WTC11 (cell line): ENCODE data around the gene EHMT1. TPM values are rescaled to one million over a fixed set of nuclear protein-coding genes. Genes with fewer than 3 reads are reported as not detected.

Source experiments
- ATAC-seq: fragments of 200-7000 bp; cut with Tn5 transposase; 2 replicates; pipeline ENCODE4 v1.10.0; 2021; ENCODE audit warnings: mild to moderate bottlenecking, moderate library complexity
- CTCF ChIA-PET: fragments of 300-600 bp; sonication (Branson Sonifier 250); formaldehyde crosslinking; loops from one replicate; lab custom pipeline; 2021; ENCODE audit warnings: antibody characterized with exemption; lab: Charles Lee
- POLR2A ChIA-PET: fragments of 350-600 bp; sonication (Branson Sonifier 250); formaldehyde crosslinking; loops from one replicate; lab custom pipeline; 2021; ENCODE audit warnings: antibody characterized with exemption; lab: Charles Lee
- DNase-seq: peaks from one replicate; pipeline ENCODE4 v3.0.0; 2021; ENCODE audit warnings: low spot score
- H3K27ac Mint-ChIP-seq: 2 replicates; pipeline ENCODE4 v1.8.0; 2021; ENCODE audit warnings: mixed read lengths
- H3K27me3 Mint-ChIP-seq: 2 replicates; pipeline ENCODE4 v1.8.0; 2021; ENCODE audit warnings: low read depth, mild to moderate bottlenecking, moderate library complexity, mixed read lengths
- H3K36me3 Mint-ChIP-seq: 2 replicates; pipeline ENCODE4 v1.8.0; 2021; ENCODE audit warnings: mixed read lengths
- H3K4me1 Mint-ChIP-seq: 2 replicates; pipeline ENCODE4 v1.8.0; 2022; ENCODE audit warnings: mixed read lengths
- H3K4me3 Mint-ChIP-seq: 2 replicates; pipeline ENCODE4 v1.8.0; 2021; ENCODE audit warnings: mild to moderate bottlenecking, moderate library complexity, mixed read lengths
- H3K9me3 Mint-ChIP-seq: 2 replicates; pipeline ENCODE4 v1.8.0; 2021; ENCODE audit warnings: mixed read lengths
- ESRRA ChIP-seq: sonication (generic); formaldehyde crosslinking; IDR thresholded peaks from 2 replicates; pipeline ENCODE4 v1.8.1; 2022; ENCODE audit warnings: mild to moderate bottlenecking, missing genetic modification reagents, borderline replicate concordance
- FOXJ3 ChIP-seq: sonication (generic); formaldehyde crosslinking; IDR thresholded peaks from 2 replicates; pipeline ENCODE4 v1.9.0; 2021; ENCODE audit warnings: missing genetic modification reagents, mild to moderate bottlenecking, borderline replicate concordance
- GABPB1 ChIP-seq: sonication (generic); formaldehyde crosslinking; IDR thresholded peaks from 2 replicates; pipeline ENCODE4 v1.8.1; 2023; ENCODE audit warnings: mild to moderate bottlenecking, missing genetic modification reagents
- GRHL2 ChIP-seq: fragments of 250-450 bp; sonication (Bioruptor Pico); IDR thresholded peaks from 2 replicates; pipeline ENCODE4 v1.8.0; 2022; ENCODE audit warnings: mild to moderate bottlenecking, moderate library complexity; ENCODE audit not compliant: insufficient replicate concordance, severe bottlenecking
- JAZF1 ChIP-seq: fragments of 250-450 bp; sonication (Bioruptor Pico); IDR thresholded peaks from 2 replicates; pipeline ENCODE4 v1.9.0; 2021; ENCODE audit warnings: moderate library complexity, mild to moderate bottlenecking, inconsistent platforms
- MXD4 ChIP-seq: fragments of 250-450 bp; sonication (Bioruptor Pico); IDR thresholded peaks from 2 replicates; pipeline ENCODE4 v1.8.0; 2021; ENCODE audit warnings: mild to moderate bottlenecking, moderate library complexity, borderline replicate concordance
- NFATC4 ChIP-seq: fragments of 250-450 bp; sonication (Bioruptor Pico); IDR thresholded peaks from 2 replicates; pipeline ENCODE4 v1.9.0; 2021; ENCODE audit warnings: mild to moderate bottlenecking
- NFE2L1 ChIP-seq: sonication (generic); formaldehyde crosslinking; IDR thresholded peaks from 2 replicates; pipeline ENCODE4 v1.8.1; 2023; ENCODE audit warnings: missing genetic modification reagents
- NR1H2 ChIP-seq: sonication (generic); formaldehyde crosslinking; IDR thresholded peaks from 2 replicates; pipeline ENCODE4 v1.9.0; 2021; ENCODE audit warnings: mild to moderate bottlenecking, moderate library complexity, missing genetic modification reagents
- NR2C2 ChIP-seq: sonication (generic); formaldehyde crosslinking; IDR thresholded peaks from 2 replicates; pipeline ENCODE4 v1.8.0; 2022; ENCODE audit warnings: mild to moderate bottlenecking, missing genetic modification reagents
- NR3C1 ChIP-seq: sonication (generic); formaldehyde crosslinking; conservative IDR thresholded peaks from 2 replicates; pipeline ENCODE4 v1.8.1; 2023; ENCODE audit warnings: low read depth, mild to moderate bottlenecking, missing genetic modification reagents
- PRRX2 ChIP-seq: fragments of 250-450 bp; sonication (Bioruptor Pico); IDR thresholded peaks from 2 replicates; pipeline ENCODE4 v1.8.0; 2021; ENCODE audit warnings: mild to moderate bottlenecking
- RORB ChIP-seq: fragments of 250-450 bp; sonication (Bioruptor Pico); IDR thresholded peaks from 2 replicates; pipeline ENCODE4 v1.9.0; 2021; ENCODE audit warnings: mild to moderate bottlenecking
- SMAD4 ChIP-seq: sonication (generic); formaldehyde crosslinking; IDR thresholded peaks from 2 replicates; pipeline ENCODE4 v1.8.0; 2022; ENCODE audit warnings: mild to moderate bottlenecking, missing genetic modification reagents
- ZBTB21 ChIP-seq: sonication (generic); formaldehyde crosslinking; IDR thresholded peaks from 2 replicates; pipeline ENCODE4 v1.8.1; 2023; ENCODE audit warnings: mild to moderate bottlenecking, missing genetic modification reagents, borderline replicate concordance
- ZNF416 ChIP-seq: fragments of 250-450 bp; sonication (Bioruptor Pico); IDR thresholded peaks from 2 replicates; pipeline ENCODE4 v1.9.0; 2021; ENCODE audit warnings: mild to moderate bottlenecking, inconsistent platforms
- total RNA-seq: library from RNA; stranded (reverse); gene quantifications from 3 replicates; pipeline ENCODE4 v1.2.3, GENCODE V29; 2021
- TF ChIP-seq, protein P1 (sequence below): fragments of 250-450 bp; sonication (Bioruptor Pico); IDR thresholded peaks from 2 replicates; pipeline ENCODE4 v1.9.0; 2021; ENCODE audit warnings: mild to moderate bottlenecking
- TF ChIP-seq, protein P2 (sequence below): sonication (generic); formaldehyde crosslinking; conservative IDR thresholded peaks from 2 replicates; pipeline ENCODE4 v1.8.1; 2022; ENCODE audit warnings: mild to moderate bottlenecking, missing genetic modification reagents
- TF ChIP-seq, protein P3 (sequence below): sonication (generic); formaldehyde crosslinking; IDR thresholded peaks from 2 replicates; pipeline ENCODE4 v1.8.0; 2022; ENCODE audit warnings: missing genetic modification reagents
- TF ChIP-seq, protein P4 (sequence below): sonication (generic); formaldehyde crosslinking; IDR thresholded peaks from 2 replicates; pipeline ENCODE4 v1.8.0; 2022; ENCODE audit warnings: mild to moderate bottlenecking, missing genetic modification reagents
- TF ChIP-seq, protein P5 (sequence below): fragments of 250-450 bp; sonication (Bioruptor Pico); IDR thresholded peaks from 2 replicates; pipeline ENCODE4 v2.1.2; 2022; ENCODE audit warnings: mild to moderate bottlenecking, moderate library complexity

EHMT1 gene
- total RNA-seq, 1 experiment from 2014 or later = 170 TPM

DNA sequence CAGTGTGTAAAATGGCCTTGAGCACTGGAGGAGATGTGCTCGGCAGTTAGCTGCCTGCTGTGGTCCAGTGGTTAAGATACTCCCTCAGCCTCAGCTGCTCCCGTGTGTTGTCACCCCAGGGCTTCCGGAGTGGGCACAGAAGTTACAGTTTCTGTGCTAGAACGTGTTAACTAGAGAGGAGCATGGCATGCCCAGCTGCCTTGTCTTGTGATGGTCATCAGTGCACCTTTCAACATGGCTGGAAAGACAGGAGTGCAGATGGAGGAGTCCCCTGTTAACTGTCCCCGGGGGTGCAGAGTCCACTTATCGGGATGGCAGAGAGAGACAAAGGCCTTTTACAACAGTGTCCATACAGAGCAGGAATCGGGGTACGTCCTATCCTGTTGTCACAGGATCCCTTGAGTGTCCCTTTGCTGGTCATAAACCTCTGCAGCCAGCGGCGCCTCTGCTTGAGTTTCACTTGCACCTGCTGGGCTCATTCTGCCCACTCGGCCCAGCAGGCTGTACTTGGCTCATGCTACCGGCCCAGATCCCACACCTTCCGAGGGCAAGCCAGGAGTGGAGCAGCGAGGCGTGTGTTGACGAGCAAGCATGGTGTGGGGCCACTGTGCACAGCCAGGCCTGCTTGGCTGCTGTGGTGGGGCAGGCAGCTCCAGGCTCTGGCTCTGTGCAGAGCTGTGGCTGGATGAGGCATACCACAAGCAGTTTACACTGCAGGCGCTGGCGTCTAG, 112.6 kb downstream of the EHMT1 start (continued):
- TF ChIP-seq, protein P1, sequence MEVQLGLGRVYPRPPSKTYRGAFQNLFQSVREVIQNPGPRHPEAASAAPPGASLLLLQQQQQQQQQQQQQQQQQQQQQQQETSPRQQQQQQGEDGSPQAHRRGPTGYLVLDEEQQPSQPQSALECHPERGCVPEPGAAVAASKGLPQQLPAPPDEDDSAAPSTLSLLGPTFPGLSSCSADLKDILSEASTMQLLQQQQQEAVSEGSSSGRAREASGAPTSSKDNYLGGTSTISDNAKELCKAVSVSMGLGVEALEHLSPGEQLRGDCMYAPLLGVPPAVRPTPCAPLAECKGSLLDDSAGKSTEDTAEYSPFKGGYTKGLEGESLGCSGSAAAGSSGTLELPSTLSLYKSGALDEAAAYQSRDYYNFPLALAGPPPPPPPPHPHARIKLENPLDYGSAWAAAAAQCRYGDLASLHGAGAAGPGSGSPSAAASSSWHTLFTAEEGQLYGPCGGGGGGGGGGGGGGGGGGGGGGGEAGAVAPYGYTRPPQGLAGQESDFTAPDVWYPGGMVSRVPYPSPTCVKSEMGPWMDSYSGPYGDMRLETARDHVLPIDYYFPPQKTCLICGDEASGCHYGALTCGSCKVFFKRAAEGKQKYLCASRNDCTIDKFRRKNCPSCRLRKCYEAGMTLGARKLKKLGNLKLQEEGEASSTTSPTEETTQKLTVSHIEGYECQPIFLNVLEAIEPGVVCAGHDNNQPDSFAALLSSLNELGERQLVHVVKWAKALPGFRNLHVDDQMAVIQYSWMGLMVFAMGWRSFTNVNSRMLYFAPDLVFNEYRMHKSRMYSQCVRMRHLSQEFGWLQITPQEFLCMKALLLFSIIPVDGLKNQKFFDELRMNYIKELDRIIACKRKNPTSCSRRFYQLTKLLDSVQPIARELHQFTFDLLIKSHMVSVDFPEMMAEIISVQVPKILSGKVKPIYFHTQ = no peak
- TF ChIP-seq GABPB1 (CRISPR knock-in tag) (no peak), NR3C1 (CRISPR knock-in tag) (no peak), GRHL2 (CRISPR knock-in tag) (no peak), FOXJ3 (no peak), PRRX2 (CRISPR knock-in tag) (no peak), ZBTB21 (CRISPR knock-in tag) (no peak), MXD4 (no peak), NFATC4 (CRISPR knock-in tag) (no peak), RORB (CRISPR knock-in tag) (no peak)
- TF ChIP-seq, protein P2, sequence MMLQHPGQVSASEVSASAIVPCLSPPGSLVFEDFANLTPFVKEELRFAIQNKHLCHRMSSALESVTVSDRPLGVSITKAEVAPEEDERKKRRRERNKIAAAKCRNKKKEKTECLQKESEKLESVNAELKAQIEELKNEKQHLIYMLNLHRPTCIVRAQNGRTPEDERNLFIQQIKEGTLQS (CRISPR knock-in tag) = no peak

DNA sequence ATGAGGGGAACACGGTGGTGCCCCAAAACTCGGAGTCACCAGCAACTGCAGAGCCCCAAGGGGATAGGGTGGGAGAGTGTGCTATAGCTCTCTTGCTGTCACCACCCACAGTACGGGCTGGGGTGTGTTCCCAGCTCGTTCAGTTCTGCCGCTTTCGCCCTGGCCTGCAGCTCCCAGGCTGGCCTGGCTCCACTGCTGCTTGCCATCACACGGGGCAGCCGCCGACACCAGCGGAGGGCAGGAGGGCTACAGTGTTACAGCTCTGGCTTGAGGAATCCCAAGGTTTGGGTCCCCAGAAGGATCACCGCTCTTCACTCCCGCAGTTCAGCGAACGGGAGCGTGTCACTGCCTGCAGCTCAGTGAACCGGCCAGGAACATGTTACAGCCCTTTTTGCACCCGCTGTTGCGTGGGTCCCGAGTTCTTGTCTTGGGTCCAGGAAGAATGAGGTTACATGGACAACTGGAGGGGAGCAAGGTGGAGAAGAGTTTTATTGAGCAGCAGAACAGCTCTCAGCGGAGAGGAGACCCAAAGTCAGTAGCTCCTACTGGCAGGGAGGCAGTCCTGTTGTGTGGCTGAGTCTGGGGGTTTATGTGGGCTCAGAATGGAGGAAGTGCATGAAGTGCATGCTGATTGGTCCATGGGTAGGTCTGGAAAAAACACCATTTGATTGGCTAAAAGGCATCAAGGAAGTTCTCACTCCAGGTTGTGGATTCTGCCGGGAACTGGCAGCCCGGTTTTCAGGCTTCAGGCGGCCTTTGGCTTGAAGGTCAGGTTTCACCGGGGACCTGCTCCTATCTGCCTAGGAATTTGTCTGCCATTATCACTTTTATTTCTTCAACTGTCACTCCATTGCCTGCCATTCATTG, 113.4 kb downstream of the EHMT1 start:
- Mint-ChIP-seq H3K27ac (peak overlapping the region; percentile 75), H3K9me3 (peaks cover 11% of the 10 kb centered on the region), H3K36me3 (peaks cover 70% of the 10 kb centered on the region), H3K4me3 (no peak overlapping the region), H3K4me1 (peaks cover 17% of the 10 kb centered on the region), H3K27me3 (no peaks in the 10 kb centered on the region)
- ChIA-PET POLR2A (no interaction called here), CTCF (interaction anchor here (1.0 kb wide), 1 partner anchor 59 kb away, joined by 7 read pairs; no protein-coding TSS in a partner anchor)
- TF ChIP-seq, protein P3, sequence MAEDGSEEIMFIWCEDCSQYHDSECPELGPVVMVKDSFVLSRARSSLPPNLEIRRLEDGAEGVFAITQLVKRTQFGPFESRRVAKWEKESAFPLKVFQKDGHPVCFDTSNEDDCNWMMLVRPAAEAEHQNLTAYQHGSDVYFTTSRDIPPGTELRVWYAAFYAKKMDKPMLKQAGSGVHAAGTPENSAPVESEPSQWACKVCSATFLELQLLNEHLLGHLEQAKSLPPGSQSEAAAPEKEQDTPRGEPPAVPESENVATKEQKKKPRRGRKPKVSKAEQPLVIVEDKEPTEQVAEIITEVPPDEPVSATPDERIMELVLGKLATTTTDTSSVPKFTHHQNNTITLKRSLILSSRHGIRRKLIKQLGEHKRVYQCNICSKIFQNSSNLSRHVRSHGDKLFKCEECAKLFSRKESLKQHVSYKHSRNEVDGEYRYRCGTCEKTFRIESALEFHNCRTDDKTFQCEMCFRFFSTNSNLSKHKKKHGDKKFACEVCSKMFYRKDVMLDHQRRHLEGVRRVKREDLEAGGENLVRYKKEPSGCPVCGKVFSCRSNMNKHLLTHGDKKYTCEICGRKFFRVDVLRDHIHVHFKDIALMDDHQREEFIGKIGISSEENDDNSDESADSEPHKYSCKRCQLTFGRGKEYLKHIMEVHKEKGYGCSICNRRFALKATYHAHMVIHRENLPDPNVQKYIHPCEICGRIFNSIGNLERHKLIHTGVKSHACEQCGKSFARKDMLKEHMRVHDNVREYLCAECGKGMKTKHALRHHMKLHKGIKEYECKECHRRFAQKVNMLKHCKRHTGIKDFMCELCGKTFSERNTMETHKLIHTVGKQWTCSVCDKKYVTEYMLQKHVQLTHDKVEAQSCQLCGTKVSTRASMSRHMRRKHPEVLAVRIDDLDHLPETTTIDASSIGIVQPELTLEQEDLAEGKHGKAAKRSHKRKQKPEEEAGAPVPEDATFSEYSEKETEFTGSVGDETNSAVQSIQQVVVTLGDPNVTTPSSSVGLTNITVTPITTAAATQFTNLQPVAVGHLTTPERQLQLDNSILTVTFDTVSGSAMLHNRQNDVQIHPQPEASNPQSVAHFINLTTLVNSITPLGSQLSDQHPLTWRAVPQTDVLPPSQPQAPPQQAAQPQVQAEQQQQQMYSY (CRISPR knock-in tag) = 0 out of 2 replicates have a peak, but pooled peaks have one; percentile 17
- no peak for TF ChIP-seq SMAD4 (CRISPR knock-in tag)
- no peak for DNase-seq
- peak; percentile 82 for ATAC-seq

DNA sequence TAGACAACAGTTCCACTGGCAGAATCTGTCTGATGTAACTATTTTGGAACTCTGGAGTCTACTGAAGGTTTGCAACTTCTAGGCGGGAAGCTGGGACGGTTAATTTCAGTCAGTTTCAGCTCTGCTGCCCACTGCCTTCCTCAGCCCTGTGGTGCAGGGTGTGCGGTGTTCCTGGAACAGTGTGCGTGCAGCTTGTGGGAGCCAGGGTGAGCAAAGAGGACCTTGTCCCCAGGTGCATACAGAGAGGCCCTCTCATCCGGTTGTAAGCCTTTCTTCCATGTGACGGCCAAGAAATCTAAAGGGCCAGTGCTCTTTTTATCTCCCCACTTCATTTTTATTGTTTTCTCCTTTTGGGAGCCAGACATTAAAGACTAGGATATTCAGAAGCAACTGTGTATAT, 114.6 kb downstream of the EHMT1 start:
- H3K9me3 Mint-ChIP-seq = peaks cover 11% of the 10 kb centered on the region

More for the DNA sequence above, 114.6 kb downstream of the EHMT1 start:
- H3K4me1 Mint-ChIP-seq = peaks cover 17% of the 10 kb centered on the region
- ChIA-PET CTCF (no interaction called here), POLR2A (no interaction called here)
- peaks cover 57% of the 10 kb centered on the region for H3K36me3 Mint-ChIP-seq
- no peak overlapping the region for H3K4me3 Mint-ChIP-seq
- TF ChIP-seq NR1H2 (CRISPR knock-in tag) (no peak), NFE2L1 (CRISPR knock-in tag) (no peak), JAZF1 (CRISPR knock-in tag) (no peak), ZNF416 (CRISPR knock-in tag) (no peak), ZBTB21 (CRISPR knock-in tag) (no peak), NFATC4 (CRISPR knock-in tag) (no peak), GABPB1 (CRISPR knock-in tag) (no peak), NR2C2 (no peak), ESRRA (CRISPR knock-in tag) (no peak)
- TF ChIP-seq, protein P4, sequence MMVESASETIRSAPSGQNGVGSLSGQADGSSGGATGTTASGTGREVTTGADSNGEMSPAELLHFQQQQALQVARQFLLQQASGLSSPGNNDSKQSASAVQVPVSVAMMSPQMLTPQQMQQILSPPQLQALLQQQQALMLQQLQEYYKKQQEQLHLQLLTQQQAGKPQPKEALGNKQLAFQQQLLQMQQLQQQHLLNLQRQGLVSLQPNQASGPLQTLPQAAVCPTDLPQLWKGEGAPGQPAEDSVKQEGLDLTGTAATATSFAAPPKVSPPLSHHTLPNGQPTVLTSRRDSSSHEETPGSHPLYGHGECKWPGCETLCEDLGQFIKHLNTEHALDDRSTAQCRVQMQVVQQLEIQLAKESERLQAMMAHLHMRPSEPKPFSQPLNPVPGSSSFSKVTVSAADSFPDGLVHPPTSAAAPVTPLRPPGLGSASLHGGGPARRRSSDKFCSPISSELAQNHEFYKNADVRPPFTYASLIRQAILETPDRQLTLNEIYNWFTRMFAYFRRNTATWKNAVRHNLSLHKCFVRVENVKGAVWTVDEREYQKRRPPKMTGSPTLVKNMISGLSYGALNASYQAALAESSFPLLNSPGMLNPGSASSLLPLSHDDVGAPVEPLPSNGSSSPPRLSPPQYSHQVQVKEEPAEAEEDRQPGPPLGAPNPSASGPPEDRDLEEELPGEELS (CRISPR knock-in tag) = no peak
- TF ChIP-seq, protein P5, sequence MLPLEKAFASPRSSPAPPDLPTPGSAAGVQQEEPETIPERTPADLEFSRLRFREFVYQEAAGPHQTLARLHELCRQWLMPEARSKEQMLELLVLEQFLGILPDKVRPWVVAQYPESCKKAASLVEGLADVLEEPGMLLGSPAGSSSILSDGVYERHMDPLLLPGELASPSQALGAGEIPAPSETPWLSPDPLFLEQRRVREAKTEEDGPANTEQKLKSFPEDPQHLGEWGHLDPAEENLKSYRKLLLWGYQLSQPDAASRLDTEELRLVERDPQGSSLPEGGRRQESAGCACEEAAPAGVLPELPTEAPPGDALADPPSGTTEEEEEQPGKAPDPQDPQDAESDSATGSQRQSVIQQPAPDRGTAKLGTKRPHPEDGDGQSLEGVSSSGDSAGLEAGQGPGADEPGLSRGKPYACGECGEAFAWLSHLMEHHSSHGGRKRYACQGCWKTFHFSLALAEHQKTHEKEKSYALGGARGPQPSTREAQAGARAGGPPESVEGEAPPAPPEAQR (CRISPR knock-in tag) = no peak
- TF ChIP-seq, all 79 proteins: peak for 0
- H3K27me3 Mint-ChIP-seq = no peaks in the 10 kb centered on the region
- no peak overlapping the region for H3K27ac Mint-ChIP-seq
- no peak for ATAC-seq
- DNase-seq = no peak
